Chondrocyte (in vitro differentiated cells): Measurements from ENCODE around the gene ZNF664. TPM values are rescaled to one million over a fixed set of nuclear protein-coding genes. Genes with fewer than 3 reads are reported as not detected.
A peak's percentile ranks its signal among the peaks of the same experiment; 100 is the strongest.

Source experiments
- DNase-seq: peaks from one replicate; pipeline ENCODE4 v3.0.0; 2021; ENCODE audit warnings: mixed read lengths, low spot score
- H3K27ac Mint-ChIP-seq: one replicate; pipeline ENCODE4 v1.8.0; 2021; ENCODE audit warnings: mild to moderate bottlenecking, moderate library complexity, mixed read lengths; ENCODE audit not compliant: unreplicated experiment
- H3K27me3 Mint-ChIP-seq: 2 replicates; pipeline ENCODE4 v1.8.0; 2021; ENCODE audit warnings: low read depth, mixed read lengths
- H3K36me3 Mint-ChIP-seq: 2 replicates; pipeline ENCODE4 v1.8.0; 2021; ENCODE audit warnings: low read depth, mixed read lengths
- H3K4me1 Mint-ChIP-seq: 2 replicates; pipeline ENCODE4 v1.8.0; 2021; ENCODE audit warnings: low read depth, mild to moderate bottlenecking, mixed read lengths
- H3K4me3 Mint-ChIP-seq: one replicate; pipeline ENCODE4 v1.8.0; 2021; ENCODE audit warnings: mild to moderate bottlenecking, moderate library complexity, mixed read lengths; ENCODE audit not compliant: unreplicated experiment
- H3K9me3 Mint-ChIP-seq: 2 replicates; pipeline ENCODE4 v1.8.0; 2021; ENCODE audit warnings: low read depth, mixed read lengths
- CTCF ChIP-seq: fragments of 200-600 bp; sonication (generic); IDR thresholded peaks from 2 replicates; pipeline ENCODE4 v1.5.0; 2021; ENCODE audit warnings: antibody characterized with exemption, mild to moderate bottlenecking, moderate library complexity
- total RNA-seq: library from RNA; stranded (reverse); gene quantifications from 3 replicates; pipeline ENCODE4 v1.2.1, GENCODE V29; 2021

Gene ZNF664
- total RNA-seq, 1 donor from 2014 or later: 88.0 TPM

DNA sequence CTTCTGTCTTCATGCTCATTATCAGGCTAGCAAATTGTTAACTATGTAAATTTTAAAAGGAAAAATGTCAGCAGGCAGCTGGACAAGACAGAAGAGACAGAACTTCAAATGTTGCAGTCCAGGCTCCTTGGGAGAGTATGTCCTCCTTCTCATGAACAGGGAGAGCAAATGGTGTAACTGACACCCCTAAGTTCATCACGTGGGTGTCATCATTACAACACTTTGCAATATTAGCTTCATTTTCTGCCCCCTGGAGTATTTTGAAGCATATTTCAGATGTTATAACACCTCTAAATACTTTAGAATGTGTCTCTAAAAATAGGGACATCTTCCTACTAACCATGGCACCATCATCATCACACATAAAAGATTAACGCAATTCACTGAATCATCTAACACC lies 62.1 kb downstream of the ZNF664 start:
- no peak for DNase-seq
- no peak for TF ChIP-seq CTCF
- Mint-ChIP-seq H3K4me1 (peaks cover 53% of the 10 kb centered on the region), H3K4me3 (no peak overlapping the region), H3K9me3 (no peaks in the 10 kb centered on the region), H3K36me3 (no peaks in the 10 kb centered on the region), H3K27me3 (no peaks in the 10 kb centered on the region), H3K27ac (no peak overlapping the region)

- TF ChIP-seq CTCF: no peak
- no peaks in the 10 kb centered on the region for H3K36me3 Mint-ChIP-seq
- no peak for DNase-seq
- peaks cover 48% of the 10 kb centered on the region for H3K4me1 Mint-ChIP-seq
- H3K9me3 Mint-ChIP-seq: no peaks in the 10 kb centered on the region
- no peaks in the 10 kb centered on the region for H3K27me3 Mint-ChIP-seq
- H3K4me3 Mint-ChIP-seq: no peak overlapping the region
- no peak overlapping the region for H3K27ac Mint-ChIP-seq
These were observed 63.2 kb downstream of the ZNF664 start for GRCh38 chr12:124036171-124036598.

DNA sequence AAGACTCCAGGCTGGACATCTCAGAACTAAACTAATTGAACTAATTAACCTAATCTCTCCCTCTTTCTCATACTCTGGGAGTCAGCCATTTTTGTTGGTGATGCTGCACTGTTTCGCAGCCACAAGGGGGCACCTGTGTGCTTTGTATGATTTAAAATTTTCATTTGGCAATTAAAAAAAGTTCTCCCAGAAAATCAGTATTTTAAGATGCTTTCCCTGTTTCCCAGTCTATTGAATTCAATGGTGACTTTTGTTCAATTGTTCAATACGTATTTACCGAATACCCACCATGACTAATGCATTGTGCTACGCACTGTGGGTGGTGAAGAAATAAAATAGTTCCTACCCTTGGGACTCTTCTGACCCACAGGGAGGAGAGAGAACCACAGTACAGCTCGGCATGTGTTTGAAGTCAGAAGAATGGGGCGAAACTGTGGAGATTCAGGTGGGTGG lies 63.7 kb downstream of the ZNF664 start:
- H3K4me3 Mint-ChIP-seq: no peak overlapping the region
- no peak for DNase-seq
- TF ChIP-seq CTCF: peak; percentile 99
- H3K27me3 Mint-ChIP-seq: no peaks in the 10 kb centered on the region
- no peaks in the 10 kb centered on the region for H3K9me3 Mint-ChIP-seq
- peak overlapping the region; percentile 42 for H3K27ac Mint-ChIP-seq
- H3K4me1 Mint-ChIP-seq: peaks cover 43% of the 10 kb centered on the region
- no peaks in the 10 kb centered on the region for H3K36me3 Mint-ChIP-seq

DNA sequence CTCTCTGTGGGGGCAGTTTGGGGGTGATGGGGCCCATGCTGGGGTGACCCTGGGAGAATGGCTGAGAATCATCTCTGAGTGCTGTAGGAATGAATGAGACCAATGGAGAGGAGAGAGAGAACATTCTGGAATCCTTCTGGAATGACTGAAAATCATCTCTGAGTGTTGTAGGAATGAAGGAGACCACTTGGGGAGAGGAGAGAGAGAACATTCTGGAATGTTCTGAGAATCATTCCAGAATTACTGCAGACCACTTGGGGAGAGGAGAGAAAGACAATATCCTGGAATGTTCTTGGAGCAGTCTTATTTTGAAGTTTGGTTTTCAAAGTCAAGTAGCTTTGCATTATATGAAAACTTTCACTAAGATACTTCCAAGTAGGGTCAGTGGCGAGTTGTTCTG lies 64.3 kb downstream of the ZNF664 start:
- no peak for TF ChIP-seq CTCF
- no peaks in the 10 kb centered on the region for H3K36me3 Mint-ChIP-seq
- peaks cover 38% of the 10 kb centered on the region for H3K4me1 Mint-ChIP-seq
- H3K4me3 Mint-ChIP-seq: no peak overlapping the region
- H3K27me3 Mint-ChIP-seq: no peaks in the 10 kb centered on the region
- peak overlapping the region; percentile 57 for H3K27ac Mint-ChIP-seq
- H3K9me3 Mint-ChIP-seq: no peaks in the 10 kb centered on the region
- no peak for DNase-seq

DNA sequence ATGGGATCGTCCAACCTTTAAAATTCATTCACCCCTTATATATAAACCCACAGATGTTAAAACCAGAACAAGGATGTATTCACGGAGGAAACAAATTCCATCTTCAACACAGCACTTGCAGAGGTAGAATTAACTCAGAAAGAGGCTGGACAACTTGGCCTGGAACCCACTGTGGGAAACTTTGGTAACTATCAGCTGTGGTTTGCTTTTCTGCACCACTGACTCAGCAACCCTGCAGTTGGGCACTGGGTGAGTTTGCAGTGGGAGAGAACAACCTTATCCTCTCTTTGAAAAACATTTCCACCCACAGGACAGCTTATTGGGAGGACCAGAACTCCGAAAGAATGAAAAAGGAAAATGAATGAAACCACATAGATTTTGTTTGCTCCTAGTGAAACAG lies 66.3 kb downstream of the ZNF664 start:
- Mint-ChIP-seq H3K27ac (peak overlapping the region; percentile 81), H3K36me3 (no peaks in the 10 kb centered on the region), H3K9me3 (no peaks in the 10 kb centered on the region), H3K4me3 (no peak overlapping the region), H3K4me1 (peaks cover 35% of the 10 kb centered on the region), H3K27me3 (no peaks in the 10 kb centered on the region)
- DNase-seq: no peak
- no peak for TF ChIP-seq CTCF
